Activated CD4-positive, alpha-beta memory T cell treated with anti-CD3 and anti-CD28 coated beads, Interleukin-2, amount 10 ng/mL, durations not matched to agents 7 days and 5 days (primary cell): ENCODE measurements around the gene RSPO1. TPM values are rescaled to one million over a fixed set of nuclear protein-coding genes. Genes with fewer than 3 reads are reported as not detected.
A peak's percentile ranks its signal among the peaks of the same experiment; 100 is the strongest.
"Not testable (repeated sequence)": the region's sequence is repeated elsewhere in the genome, so short reads cannot be mapped to it uniquely, and the experiment has no call there.

Source experiments
- CTCF ChIA-PET: fragments of 350-600 bp; sonication (Branson Sonifier 250); formaldehyde crosslinking; loops from one replicate; lab custom pipeline; 2021; ENCODE audit warnings: antibody characterized with exemption, inconsistent platforms; lab: Charles Lee
- POLR2A ChIA-PET: fragments of 350-600 bp; sonication (Branson Sonifier 250); formaldehyde crosslinking; loops from one replicate; lab custom pipeline; 2021; ENCODE audit warnings: antibody characterized with exemption; lab: Charles Lee
- DNase-seq: peaks from one replicate; pipeline ENCODE4 v3.0.0-alpha.2; 2020
- H3K27ac Mint-ChIP-seq: one replicate; pipeline ENCODE4 v1.8.0; 2021; ENCODE audit warnings: mild to moderate bottlenecking, mixed read lengths
- H3K27me3 Mint-ChIP-seq: one replicate; pipeline ENCODE4 v1.8.0; 2021; ENCODE audit warnings: mixed read lengths
- H3K36me3 Mint-ChIP-seq: one replicate; pipeline ENCODE4 v1.8.0; 2021; ENCODE audit warnings: low read depth, mixed read lengths
- H3K4me1 Mint-ChIP-seq: one replicate; pipeline ENCODE4 v1.8.0; 2021; ENCODE audit warnings: mixed read lengths
- H3K4me3 Mint-ChIP-seq: one replicate; pipeline ENCODE4 v1.8.0; 2021; ENCODE audit warnings: mild to moderate bottlenecking, mixed read lengths
- H3K9me3 Mint-ChIP-seq: one replicate; pipeline ENCODE4 v1.8.0; 2021; ENCODE audit warnings: mixed read lengths
- total RNA-seq, 2 experiments: library from RNA; stranded (reverse); gene quantifications; one replicate each; pipeline ENCODE4 v1.2.3, GENCODE V29; 2021

RSPO1 gene, protein sequence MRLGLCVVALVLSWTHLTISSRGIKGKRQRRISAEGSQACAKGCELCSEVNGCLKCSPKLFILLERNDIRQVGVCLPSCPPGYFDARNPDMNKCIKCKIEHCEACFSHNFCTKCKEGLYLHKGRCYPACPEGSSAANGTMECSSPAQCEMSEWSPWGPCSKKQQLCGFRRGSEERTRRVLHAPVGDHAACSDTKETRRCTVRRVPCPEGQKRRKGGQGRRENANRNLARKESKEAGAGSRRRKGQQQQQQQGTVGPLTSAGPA
- not detected for total RNA-seq

DNA sequence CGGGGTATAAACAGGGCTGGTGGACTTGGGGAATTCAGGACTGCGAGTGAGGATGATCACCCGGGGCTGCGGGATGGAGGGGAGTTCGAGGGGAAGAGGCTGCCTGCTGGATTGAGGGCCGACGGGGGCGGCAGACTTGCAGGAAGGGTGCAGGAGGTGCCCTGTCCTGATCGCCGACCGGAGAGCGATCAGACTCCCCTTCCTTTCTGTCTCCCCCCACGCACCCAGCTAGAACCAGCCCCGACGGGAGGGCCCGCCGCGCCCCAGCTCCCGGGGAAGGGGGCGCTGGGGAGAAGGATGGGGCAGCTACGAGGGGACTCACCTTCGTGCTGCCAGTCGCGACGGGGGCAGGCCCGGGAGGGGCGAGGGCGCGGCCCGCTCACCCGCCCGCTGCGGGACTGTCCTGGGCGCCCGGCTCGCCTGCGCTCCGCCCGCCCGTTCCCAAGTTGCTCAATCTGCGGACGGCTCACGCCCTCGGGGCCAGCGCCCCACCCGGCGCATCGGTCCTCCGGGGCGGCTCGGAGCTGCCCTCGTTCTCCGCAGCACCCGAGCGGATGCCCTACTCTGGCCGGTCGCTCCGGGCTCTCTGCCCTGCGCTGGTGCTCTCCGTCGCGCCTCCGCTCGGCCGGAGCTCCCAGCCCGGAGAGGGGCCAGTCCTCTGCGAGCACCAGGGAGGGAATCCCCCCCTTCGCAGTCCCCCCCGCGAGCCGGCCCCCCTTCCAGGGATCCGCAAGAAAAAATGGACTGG is at the start of gene RSPO1:
Gene RSPO1 (minus strand): TSS at position 649 of the 748 bp plus-strand sequence. CDS start 5,231 bp downstream, outside the sequence.
- no peaks in the 10 kb centered on the region for H3K9me3 Mint-ChIP-seq
- no peak within 1 kb of the TSS for H3K27ac Mint-ChIP-seq
- POLR2A ChIA-PET, result no interaction called here
- H3K4me1 Mint-ChIP-seq, result peaks cover 5% of the 10 kb centered on the region
- CTCF ChIA-PET, result no interaction called here
- DNase-seq, result no peak
- no peak within 1 kb of the TSS for H3K4me3 Mint-ChIP-seq
- peaks cover 2% of the 10 kb centered on the region for H3K36me3 Mint-ChIP-seq
- peaks cover 79% of the 10 kb centered on the region for H3K27me3 Mint-ChIP-seq

DNA sequence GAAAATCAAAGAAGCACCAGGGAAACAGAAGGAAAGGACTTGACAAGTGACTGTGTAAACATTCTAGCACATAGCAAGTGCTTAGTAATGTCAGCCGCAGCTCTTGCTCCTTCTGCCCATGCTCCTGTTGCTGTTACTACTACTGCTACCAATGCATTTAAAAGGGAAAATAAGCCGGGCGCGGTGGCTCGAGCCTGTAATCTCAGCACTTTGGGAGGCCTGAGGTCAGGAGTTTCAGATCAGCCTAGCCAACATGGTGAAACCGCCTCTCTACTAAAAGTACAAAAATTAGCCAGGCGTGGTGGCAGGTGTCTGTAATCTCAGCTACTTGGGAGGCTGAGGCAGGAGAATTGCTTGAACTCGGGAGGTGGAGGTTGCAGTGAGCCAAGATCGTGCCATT is 49.5 kb upstream of the RSPO1 start:
- DNase-seq, H3K27me3 Mint-ChIP-seq, H3K4me3 Mint-ChIP-seq, H3K9me3 Mint-ChIP-seq, H3K27ac Mint-ChIP-seq: not testable (repeated sequence)
- POLR2A ChIA-PET, result interaction anchor here (2.2 kb wide), 1 partner anchor 9 kb away, joined by 10 read pairs; the partner anchor contains the start of gene CDCA8
- CTCF ChIA-PET, result interaction anchor here (0.5 to 4.5 kb wide), 9 partner anchors 15 to 233 kb away, joined by 3 to 88 read pairs (median 4); partner anchors contain the start of genes MEAF6 and MTF1
- H3K36me3 Mint-ChIP-seq, result peaks cover 33% of the 10 kb centered on the region
- peaks cover 20% of the 10 kb centered on the region for H3K4me1 Mint-ChIP-seq

DNA sequence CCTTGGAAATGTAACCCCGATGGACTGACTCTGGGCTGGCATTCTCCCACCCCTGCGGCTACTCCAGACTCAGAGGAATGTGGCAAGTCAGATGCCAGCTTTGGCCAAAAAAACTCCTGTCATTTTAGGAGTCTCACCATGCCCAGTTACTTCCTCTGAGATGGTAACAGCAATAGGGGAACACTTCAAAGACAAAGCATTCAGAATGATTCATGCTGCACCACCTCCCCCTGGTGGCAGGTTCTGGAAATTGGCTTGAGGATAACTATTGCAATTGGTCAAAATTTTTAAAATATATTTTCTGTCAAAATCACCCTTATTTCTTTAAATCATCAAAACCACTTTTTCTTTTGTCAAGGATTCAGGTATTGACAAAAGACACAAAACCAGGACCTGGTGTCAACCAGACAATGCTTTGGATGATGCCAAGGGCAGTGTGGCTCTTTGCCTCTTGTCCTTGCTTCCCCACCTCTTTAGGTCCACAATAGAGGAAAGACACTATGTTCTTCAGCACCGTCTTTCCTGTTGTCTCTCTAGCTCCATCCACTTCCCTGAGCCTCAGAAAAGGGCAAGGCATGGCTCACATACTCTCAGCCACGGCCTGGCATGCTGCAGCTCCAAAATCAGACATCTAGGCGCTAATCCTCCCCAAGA is 47.8 kb upstream of the RSPO1 start:
- no peak overlapping the region for H3K4me3 Mint-ChIP-seq
- H3K4me1 Mint-ChIP-seq, result peaks cover 6% of the 10 kb centered on the region
- CTCF ChIA-PET, result interaction anchor here (0.7 to 4.5 kb wide), 35 partner anchors 8 to 248 kb away, joined by 3 to 88 read pairs (median 4); partner anchors contain the start of genes CDCA8, GNL2, MEAF6 and SNIP1
- H3K36me3 Mint-ChIP-seq, result peaks cover 26% of the 10 kb centered on the region
- no peaks in the 10 kb centered on the region for H3K9me3 Mint-ChIP-seq
- H3K27ac Mint-ChIP-seq, result no peak overlapping the region
- no peaks in the 10 kb centered on the region for H3K27me3 Mint-ChIP-seq
- DNase-seq, result peak; percentile 78
- POLR2A ChIA-PET, result interaction anchor here (0.7 to 2.2 kb wide), 4 partner anchors 10 to 685 kb away, joined by 3 to 10 read pairs (median 4); partner anchors contain the start of genes CDCA8 and MEAF6

DNA sequence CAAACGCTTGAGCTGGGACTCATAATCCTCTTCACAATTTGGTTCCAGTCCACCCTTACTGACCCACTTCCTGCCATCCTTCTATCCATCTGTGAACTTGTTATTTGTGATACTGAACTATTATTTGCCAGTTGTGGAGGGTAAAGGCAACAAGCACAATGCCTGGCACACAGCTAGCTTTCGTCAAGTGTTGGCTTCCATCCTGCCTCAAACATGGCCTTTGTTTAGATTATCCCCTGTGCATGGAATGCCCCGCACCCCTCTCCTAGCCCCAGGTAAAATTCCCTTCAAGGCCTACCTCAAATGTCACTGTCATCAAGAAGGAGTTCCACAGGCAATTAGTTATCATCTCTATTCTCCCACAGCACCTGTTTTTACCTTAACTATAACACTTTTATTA is 46.2 kb upstream of the RSPO1 start:
- peaks cover 6% of the 10 kb centered on the region for H3K4me1 Mint-ChIP-seq
- H3K9me3 Mint-ChIP-seq, result no peaks in the 10 kb centered on the region
- CTCF ChIA-PET, result interaction anchor here (0.7 to 4.5 kb wide), 15 partner anchors 9 to 227 kb away, joined by 3 to 88 read pairs (median 4); partner anchors contain the start of gene GNL2
- H3K27me3 Mint-ChIP-seq, result peaks cover 6% of the 10 kb centered on the region
- POLR2A ChIA-PET, result interaction anchor here (1.0 kb wide), 1 partner anchor 12 kb away, joined by 3 read pairs; the partner anchor contains the start of gene CDCA8
- no peak overlapping the region for H3K27ac Mint-ChIP-seq
- peaks cover 25% of the 10 kb centered on the region for H3K36me3 Mint-ChIP-seq
- no peak overlapping the region for H3K4me3 Mint-ChIP-seq
- no peak for DNase-seq

DNA sequence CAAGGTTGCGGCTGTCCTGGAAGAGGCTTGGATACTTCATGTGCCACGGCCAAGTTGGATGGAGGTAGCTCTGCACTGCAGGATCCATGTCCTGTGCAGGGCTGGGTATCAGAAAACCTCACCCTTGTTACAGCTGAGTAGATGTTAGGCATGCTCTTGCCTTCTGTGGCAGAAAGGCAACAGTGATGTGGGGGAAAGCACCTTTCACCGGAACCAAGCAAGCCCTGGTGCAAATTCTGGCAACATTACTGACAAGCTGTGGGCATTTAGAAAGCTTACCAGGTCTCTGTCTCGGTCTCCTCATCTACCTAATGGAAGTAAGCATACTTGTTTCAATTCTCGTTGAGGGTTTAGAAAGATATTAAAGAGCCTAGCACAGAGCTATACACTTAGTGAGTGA is 43.1 kb upstream of the RSPO1 start:
- no peak overlapping the region for H3K27ac Mint-ChIP-seq
- H3K9me3 Mint-ChIP-seq, result no peaks in the 10 kb centered on the region
- ChIA-PET POLR2A (interaction anchor here (1.0 kb wide), 1 partner anchor 113 kb away, joined by 3 read pairs; no protein-coding TSS in a partner anchor), CTCF (interaction anchor here (1.0 to 2.2 kb wide), 3 partner anchors 75 to 191 kb away, joined by 3 to 11 read pairs (median 4); no protein-coding TSS in a partner anchor)
- DNase-seq, result no peak
- H3K4me3 Mint-ChIP-seq, result no peak overlapping the region
- H3K36me3 Mint-ChIP-seq, result peaks cover 7% of the 10 kb centered on the region
- H3K27me3 Mint-ChIP-seq, result peaks cover 14% of the 10 kb centered on the region
- peaks cover 21% of the 10 kb centered on the region for H3K4me1 Mint-ChIP-seq

DNA sequence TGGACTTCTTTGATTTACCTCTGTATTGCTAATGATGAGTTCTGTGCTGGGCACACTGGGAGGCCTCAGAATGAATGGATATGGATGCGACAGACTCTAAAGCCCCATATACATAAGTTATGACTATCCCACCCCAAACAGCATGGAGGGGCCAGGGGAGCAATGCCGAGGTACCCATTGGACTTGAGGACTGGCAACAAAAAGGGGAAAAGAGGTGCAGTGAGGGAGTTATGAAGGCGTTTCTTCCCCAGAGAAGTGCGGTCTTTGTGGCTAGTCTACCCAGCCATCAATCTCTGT is 42.4 kb upstream of the RSPO1 start:
- Mint-ChIP-seq H3K27ac (no peak overlapping the region), H3K27me3 (peaks cover 21% of the 10 kb centered on the region), H3K4me3 (no peak overlapping the region), H3K9me3 (no peaks in the 10 kb centered on the region), H3K4me1 (peaks cover 21% of the 10 kb centered on the region), H3K36me3 (peaks cover 5% of the 10 kb centered on the region)
- no peak for DNase-seq
- ChIA-PET POLR2A (interaction anchor here (1.0 to 1.1 kb wide), 2 partner anchors 10 to 113 kb away, joined by 3 to 4 read pairs; no protein-coding TSS in a partner anchor), CTCF (interaction anchor here (1.7 to 2.1 kb wide), 2 partner anchors 74 to 115 kb away, joined by 4 read pairs; no protein-coding TSS in a partner anchor)

DNA sequence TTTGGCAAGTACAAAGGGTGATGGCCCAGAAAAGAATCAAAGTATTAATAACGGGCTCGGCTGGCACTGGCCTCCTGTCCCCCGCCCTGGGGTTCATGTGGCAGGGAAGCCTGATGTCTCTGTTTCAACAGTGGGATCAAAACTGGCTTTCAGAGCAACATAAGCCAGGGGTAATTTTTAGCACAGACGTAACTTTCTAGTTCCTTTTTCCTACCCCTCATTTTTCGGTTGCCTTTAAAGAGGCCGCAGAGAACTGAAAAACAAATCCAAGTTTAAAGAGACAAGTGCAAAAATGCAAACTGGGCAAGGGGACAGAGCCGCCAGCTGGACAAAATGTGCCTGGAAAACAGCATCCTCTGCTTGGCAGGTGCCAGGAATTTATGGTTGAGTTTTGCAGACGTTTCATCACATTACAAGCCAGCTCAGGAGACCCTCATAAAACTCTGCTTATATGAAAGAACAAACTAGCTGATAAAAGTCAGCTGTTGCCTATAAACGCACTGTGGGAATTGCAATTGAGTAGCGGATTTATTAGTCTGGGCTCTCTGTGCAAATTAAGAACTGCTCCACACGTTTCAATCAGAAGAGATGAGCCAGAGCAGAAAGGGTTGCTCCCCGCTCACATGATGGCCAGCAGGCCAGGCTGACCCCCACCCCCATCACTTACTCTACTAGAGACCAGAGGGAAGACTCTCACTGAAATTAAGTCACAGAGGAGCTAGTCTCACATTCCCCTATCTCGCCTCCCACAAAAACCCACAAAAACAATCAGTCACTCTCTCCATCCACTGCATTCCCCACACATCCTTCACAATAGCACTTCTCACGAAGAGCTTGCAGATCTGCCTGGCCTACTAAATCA is 41.8 kb upstream of the RSPO1 start:
- H3K36me3 Mint-ChIP-seq, result peaks cover 5% of the 10 kb centered on the region
- CTCF ChIA-PET, result interaction anchor here (0.8 to 2.1 kb wide), 3 partner anchors 74 to 217 kb away, joined by 3 to 4 read pairs (median 4); no protein-coding TSS in a partner anchor
- no peak for DNase-seq
- POLR2A ChIA-PET, result interaction anchor here (1.0 to 1.1 kb wide), 2 partner anchors 10 to 112 kb away, joined by 3 to 4 read pairs; no protein-coding TSS in a partner anchor
- H3K27ac Mint-ChIP-seq, result no peak overlapping the region
- peaks cover 26% of the 10 kb centered on the region for H3K27me3 Mint-ChIP-seq
- H3K4me3 Mint-ChIP-seq, result no peak overlapping the region
- peaks cover 21% of the 10 kb centered on the region for H3K4me1 Mint-ChIP-seq
- no peaks in the 10 kb centered on the region for H3K9me3 Mint-ChIP-seq

DNA sequence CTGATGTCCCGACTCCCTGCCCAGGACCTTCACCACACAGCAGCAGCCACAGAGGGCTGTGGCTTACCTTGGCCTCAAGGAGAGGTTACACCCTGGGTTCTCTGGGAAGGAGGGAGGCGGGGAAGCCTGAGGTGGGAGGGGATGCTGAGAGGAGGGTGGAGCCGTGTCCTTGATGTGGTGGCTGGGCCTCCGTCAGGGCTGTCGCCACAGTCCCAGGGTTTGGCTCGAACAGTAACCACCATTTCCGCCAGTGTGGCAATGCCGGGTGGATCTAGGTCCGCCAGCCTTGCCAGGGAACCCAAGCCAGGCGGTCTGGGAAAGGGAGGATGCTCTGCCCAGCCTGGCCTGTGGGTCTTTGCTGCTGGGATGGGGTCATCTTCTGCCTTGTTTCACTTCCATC is 39.2 kb upstream of the RSPO1 start:
- H3K36me3 Mint-ChIP-seq, result no peaks in the 10 kb centered on the region
- H3K4me3 Mint-ChIP-seq, result no peak overlapping the region
- H3K4me1 Mint-ChIP-seq, result peaks cover 21% of the 10 kb centered on the region
- ChIA-PET CTCF (interaction anchor here (1.2 to 2.1 kb wide), 2 partner anchors 9 to 70 kb away, joined by 5 to 10 read pairs; no protein-coding TSS in a partner anchor), POLR2A (interaction anchor here (1.1 to 2.1 kb wide), 2 partner anchors 19 to 124 kb away, joined by 3 to 11 read pairs; partner anchors contain the start of gene CDCA8)
- H3K27me3 Mint-ChIP-seq, result peaks cover 30% of the 10 kb centered on the region
- H3K27ac Mint-ChIP-seq, result no peak overlapping the region
- no peaks in the 10 kb centered on the region for H3K9me3 Mint-ChIP-seq
- peak; percentile 84 for DNase-seq

DNA sequence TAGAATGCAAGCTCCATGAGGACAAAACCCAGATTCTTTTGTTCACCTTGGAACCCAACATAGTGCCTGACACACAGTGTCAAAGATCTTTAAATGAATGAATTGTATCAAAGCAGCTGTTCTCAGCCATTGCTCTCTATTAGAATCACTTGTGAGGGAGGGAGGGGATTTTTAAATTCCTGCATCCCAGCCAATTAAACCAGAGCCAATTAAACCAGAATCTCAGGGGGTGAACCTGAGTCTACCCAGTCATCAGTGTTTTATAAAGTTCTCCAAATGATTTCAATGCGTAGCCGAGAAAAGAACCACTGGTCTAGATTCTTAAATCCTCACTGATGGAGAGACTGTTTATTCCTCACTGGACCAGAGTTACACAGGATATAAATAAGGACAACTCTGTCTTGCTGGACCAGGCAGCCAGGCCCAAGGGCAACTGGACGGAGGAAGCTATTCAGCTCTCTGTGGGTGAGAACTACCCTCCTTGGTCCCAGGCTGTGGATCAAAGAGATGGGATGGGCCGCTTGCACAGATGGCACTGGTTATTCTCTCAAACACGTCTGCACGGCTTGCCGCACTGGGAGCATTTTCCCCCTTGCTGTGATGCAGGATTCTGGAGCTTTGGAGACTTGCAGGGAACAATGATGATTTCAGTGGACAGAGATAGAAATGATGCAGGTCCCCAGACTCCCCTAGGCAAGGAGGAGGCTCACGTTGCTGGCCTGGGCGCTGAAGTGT is 37.6 kb upstream of the RSPO1 start:
- Mint-ChIP-seq H3K9me3 (no peaks in the 10 kb centered on the region), H3K27me3 (peaks cover 34% of the 10 kb centered on the region), H3K4me1 (peaks cover 21% of the 10 kb centered on the region), H3K4me3 (no peak overlapping the region), H3K36me3 (no peaks in the 10 kb centered on the region), H3K27ac (no peak overlapping the region)
- ChIA-PET POLR2A (interaction anchor here (0.6 kb wide), 1 partner anchor 270 kb away, joined by 3 read pairs; no protein-coding TSS in a partner anchor), CTCF (no interaction called here)
- no peak for DNase-seq

DNA sequence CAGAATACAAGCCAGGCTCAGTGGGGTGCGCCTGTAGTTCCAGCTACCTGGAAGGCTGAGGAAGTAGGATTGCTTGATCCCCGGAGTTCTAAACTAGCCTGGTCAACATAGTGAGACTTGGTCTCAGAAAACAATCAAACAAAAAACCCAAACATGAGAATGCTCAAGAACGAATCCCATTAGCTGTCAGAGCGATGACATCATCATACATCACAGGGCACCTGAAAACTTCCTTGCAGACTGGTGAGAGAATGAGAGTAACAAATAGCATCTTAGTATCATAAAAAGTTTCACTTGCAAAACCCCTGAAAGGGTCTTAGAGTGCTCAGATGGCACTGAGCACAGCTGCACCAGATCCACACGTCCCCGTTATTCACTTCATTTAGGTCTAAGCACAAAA is 36.6 kb upstream of the RSPO1 start:
- ChIA-PET CTCF (no interaction called here), POLR2A (no interaction called here)
- Mint-ChIP-seq H3K9me3 (no peaks in the 10 kb centered on the region), H3K27me3 (peaks cover 31% of the 10 kb centered on the region), H3K27ac (no peak overlapping the region), H3K4me3 (no peak overlapping the region), H3K4me1 (peaks cover 21% of the 10 kb centered on the region), H3K36me3 (no peaks in the 10 kb centered on the region)
- no peak for DNase-seq

DNA sequence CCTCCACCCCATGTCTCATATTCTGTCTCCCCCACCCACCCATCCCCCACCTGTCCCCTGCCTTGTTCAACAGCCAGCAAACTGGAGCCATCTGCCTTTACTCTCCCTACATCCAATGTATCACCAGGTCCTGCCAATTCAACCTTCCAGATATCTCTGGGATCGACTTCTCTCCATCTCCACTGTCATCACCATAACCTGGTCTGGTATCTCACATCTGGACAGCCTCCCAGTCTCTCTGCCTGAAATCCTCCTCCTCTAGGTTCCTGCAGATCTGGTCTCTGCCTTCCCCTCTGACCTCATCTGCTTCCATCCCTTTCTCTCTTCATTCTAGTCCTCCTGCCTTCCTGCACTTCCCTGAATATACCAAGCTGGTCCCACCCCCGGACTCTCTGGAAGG is 35.4 kb upstream of the RSPO1 start:
- Mint-ChIP-seq H3K4me1 (peaks cover 18% of the 10 kb centered on the region), H3K9me3 (no peaks in the 10 kb centered on the region), H3K4me3 (no peak overlapping the region), H3K27ac (no peak overlapping the region), H3K27me3 (peaks cover 25% of the 10 kb centered on the region), H3K36me3 (no peaks in the 10 kb centered on the region)
- no peak for DNase-seq
- ChIA-PET POLR2A (no interaction called here), CTCF (no interaction called here)
